GOT3 (cell line): ENCODE measurements around the gene PDLIM5.
"Not testable (repeated sequence)": the region's sequence is repeated elsewhere in the genome, so short reads cannot be mapped to it uniquely, and the experiment has no call there.

Source experiments
- DNase-seq: peaks from one replicate; lab custom pipeline; 2025; ENCODE audit warnings: mixed read lengths; lab: John Stamatoyannopoulos, UW

The PDLIM5 gene

DNA sequence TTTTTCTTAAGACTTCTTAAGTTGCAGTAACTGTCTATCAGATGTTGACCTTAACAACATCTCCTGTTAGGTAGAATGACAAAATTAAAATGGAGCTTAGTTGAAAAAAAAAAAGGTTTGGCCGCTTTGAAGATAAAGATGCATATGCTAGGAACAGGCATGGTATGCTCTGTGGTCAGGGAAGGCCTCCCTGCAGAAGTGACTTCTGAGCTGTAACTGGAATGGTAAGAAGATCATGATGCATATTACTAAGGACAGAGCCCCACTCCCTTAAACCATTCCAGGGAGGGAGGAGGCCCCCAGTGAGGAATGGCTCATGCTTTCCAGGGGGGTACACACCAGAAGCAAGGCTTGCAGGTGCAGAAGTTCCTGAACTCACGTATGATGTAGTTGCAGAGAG is 43.7 kb downstream of the PDLIM5 start:
- no peak for DNase-seq

GRCh38 chr4:94497690-94498089 is 45.9 kb downstream of the PDLIM5 start:
- no peak for DNase-seq

GRCh38 chr4:94498502-94498901 is 46.8 kb downstream of the PDLIM5 start:
- no peak for DNase-seq

GRCh38 chr4:94500685-94501084 is 48.9 kb downstream of the PDLIM5 start:
- no peak for DNase-seq

GRCh38 chr4:94504545-94504944 is 52.8 kb downstream of the PDLIM5 start:
- DNase-seq, result no peak

- no peak for DNase-seq
These were observed 55.1 kb downstream of the PDLIM5 start for GRCh38 chr4:94506822-94507221.

DNA sequence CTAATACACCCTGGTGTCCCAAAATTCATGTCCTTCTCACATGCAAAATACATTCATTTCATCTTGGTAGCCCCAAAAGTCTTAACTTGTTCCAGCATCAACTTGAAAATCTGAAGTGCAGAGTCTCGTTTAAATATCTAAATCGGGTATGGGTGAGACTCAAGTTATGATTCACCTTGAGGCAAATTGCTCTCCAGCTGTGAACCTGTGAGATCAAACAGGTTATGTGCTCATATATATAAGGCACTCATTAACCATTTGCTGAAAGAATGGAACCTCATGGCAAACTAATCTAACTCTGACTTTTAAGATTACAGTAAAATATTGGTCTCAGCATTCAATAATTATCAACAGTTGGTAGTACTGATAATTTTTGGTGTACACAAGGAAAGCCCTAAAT is 55.5 kb downstream of the PDLIM5 start:
- DNase-seq, result no peak

- DNase-seq, result peak; percentile 5
These were observed 56.0 kb downstream of the PDLIM5 start for GRCh38 chr4:94507708-94508107.

- DNase-seq, result no peak
These were observed 56.6 kb downstream of the PDLIM5 start for GRCh38 chr4:94508296-94508695.

GRCh38 chr4:94508806-94509205 is 57.1 kb downstream of the PDLIM5 start:
- DNase-seq, result no peak

- DNase-seq, result no peak
These were observed 59.8 kb downstream of the PDLIM5 start for GRCh38 chr4:94511591-94511990.

- not testable (repeated sequence) for DNase-seq
These were observed 61.8 kb downstream of the PDLIM5 start for GRCh38 chr4:94513532-94513931.

DNA sequence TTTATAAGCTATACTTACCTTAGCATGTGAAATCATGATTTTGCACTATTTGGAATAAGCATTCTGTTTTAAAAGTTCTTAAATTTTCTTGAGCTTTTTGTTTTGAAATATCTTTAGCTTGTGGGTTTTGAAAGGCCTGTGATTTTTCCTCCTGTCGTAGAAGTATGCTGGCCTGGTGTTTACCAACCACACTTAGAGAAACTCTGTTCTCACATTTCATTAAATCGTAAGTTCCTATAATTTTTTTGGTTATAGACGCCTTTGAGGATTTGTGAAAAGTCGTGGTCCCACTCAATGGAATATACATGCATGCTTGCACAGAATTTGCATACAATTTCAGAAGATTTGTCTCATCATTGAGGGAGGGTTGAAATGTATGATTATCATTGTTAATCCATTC is 63.6 kb downstream of the PDLIM5 start:
- DNase-seq, result no peak

GRCh38 chr4:94516067-94516466 is 64.3 kb downstream of the PDLIM5 start:
- no peak for DNase-seq

- no peak for DNase-seq
These were observed 65.3 kb downstream of the PDLIM5 start for GRCh38 chr4:94516999-94517398.

DNA sequence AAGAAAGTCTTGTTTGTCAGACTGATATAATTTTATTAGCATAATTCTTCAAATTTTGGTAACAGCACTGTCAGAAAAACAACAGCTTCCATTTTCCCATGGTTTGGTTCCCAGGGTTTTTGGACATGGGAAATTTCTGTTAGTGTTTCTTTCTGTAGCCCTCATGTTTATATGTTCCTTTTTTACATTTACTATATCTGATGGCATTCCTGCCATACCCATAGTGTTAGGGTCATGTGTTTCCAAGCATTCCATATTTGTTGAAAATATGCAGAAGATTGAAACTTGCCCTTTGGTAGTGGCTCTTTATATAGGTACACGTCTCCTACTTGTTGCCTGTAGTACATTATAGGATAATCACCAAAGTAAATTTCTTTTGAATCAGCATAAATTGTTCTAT is 65.8 kb downstream of the PDLIM5 start:
- DNase-seq, result no peak

GRCh38 chr4:94519019-94519418 is 67.3 kb downstream of the PDLIM5 start:
- DNase-seq, result no peak

GRCh38 chr4:94519925-94520789 is 68.4 kb downstream of the PDLIM5 start:
- no peak for DNase-seq

GRCh38 chr4:94523033-94523580 is 71.4 kb downstream of the PDLIM5 start:
- no peak for DNase-seq

- no peak for DNase-seq
These were observed 71.9 kb downstream of the PDLIM5 start for GRCh38 chr4:94523617-94524016.

DNA sequence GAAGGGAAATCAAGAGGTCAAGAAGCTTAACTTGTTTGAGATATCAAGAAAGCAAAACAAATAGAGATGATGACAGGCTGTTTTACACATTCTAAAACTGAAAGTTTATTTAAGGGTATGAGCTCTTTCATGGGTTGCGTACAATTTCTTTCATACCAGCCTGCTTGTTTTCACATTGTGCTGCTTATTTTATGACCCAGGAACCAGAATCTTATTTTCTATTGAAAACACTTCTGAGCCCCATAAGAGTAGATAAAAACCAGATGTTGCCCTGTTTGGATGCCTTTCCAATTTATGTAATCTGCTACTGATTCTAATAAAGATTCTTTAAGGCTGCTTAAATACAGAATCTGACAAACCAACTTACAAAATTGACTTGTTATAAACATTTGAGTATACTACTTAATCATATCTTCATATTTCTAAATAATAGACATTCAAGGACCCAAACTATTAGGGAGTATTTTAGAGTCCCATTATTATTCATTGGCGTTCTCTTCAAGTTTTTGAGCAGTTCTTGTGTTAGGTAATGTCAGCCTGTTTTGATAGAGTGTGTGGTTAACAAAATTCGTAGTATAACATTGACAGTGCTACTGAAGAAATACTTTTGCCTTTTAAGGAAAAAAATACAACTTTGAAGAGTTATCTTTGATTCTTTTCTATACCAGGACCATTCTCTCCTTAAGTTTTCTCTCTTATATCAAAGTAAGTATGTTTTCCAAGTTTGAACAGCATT is 74.4 kb downstream of the PDLIM5 start:
- DNase-seq, result no peak

- DNase-seq, result no peak
These were observed 76.0 kb downstream of the PDLIM5 start for GRCh38 chr4:94527556-94528233.
